HG02759 (cell line): ENCODE data around the gene RYR3.
A peak's percentile ranks its signal among the peaks of the same experiment; 100 is the strongest.

Source experiments
- ATAC-seq: cut with Tn5 transposase; IDR thresholded peaks from one replicate; pipeline ENCODE4 v1.9.1; 2021; ENCODE audit warnings: mild to moderate bottlenecking, moderate library complexity; ENCODE audit not compliant: unreplicated experiment

RYR3 gene

GRCh38 chr15:33693166-33693800 lies 382.5 kb downstream of the RYR3 start:
- ATAC-seq = no peak

- ATAC-seq = no peak
Observed at GRCh38 chr15:33698126-33698525, 387.4 kb downstream of the RYR3 start.

- no peak for ATAC-seq
Observed at GRCh38 chr15:33699145-33699544, 388.4 kb downstream of the RYR3 start.

- ATAC-seq = no peak
Observed at GRCh38 chr15:33699691-33700447, 389.1 kb downstream of the RYR3 start.

- peak; percentile 75 for ATAC-seq
Observed at GRCh38 chr15:33700695-33701303, 390.0 kb downstream of the RYR3 start.

- no peak for ATAC-seq
Observed at GRCh38 chr15:33701304-33701696, 390.5 kb downstream of the RYR3 start.

GRCh38 chr15:33706173-33706572 lies 395.4 kb downstream of the RYR3 start:
- ATAC-seq = no peak

GRCh38 chr15:33710748-33711147 lies 400.0 kb downstream of the RYR3 start:
- no peak for ATAC-seq

- no peak for ATAC-seq
Observed at GRCh38 chr15:33716025-33716424, 405.3 kb downstream of the RYR3 start.

- no peak for ATAC-seq
Observed at GRCh38 chr15:33720952-33721351, 410.2 kb downstream of the RYR3 start.

- peak; percentile 94 for ATAC-seq
Observed at GRCh38 chr15:33722005-33722672, 411.4 kb downstream of the RYR3 start.

GRCh38 chr15:33722673-33723015 lies 411.9 kb downstream of the RYR3 start:
- ATAC-seq = no peak

GRCh38 chr15:33724321-33725036 lies 413.7 kb downstream of the RYR3 start:
- ATAC-seq = no peak

GRCh38 chr15:33729653-33730052 lies 418.9 kb downstream of the RYR3 start:
- ATAC-seq = no peak

- no peak for ATAC-seq
Observed at GRCh38 chr15:33730815-33731214, 420.0 kb downstream of the RYR3 start.

- no peak for ATAC-seq
Observed at GRCh38 chr15:33735143-33735542, 424.4 kb downstream of the RYR3 start.

GRCh38 chr15:33735637-33736247 lies 425.0 kb downstream of the RYR3 start:
- no peak for ATAC-seq

- no peak for ATAC-seq
Observed at GRCh38 chr15:33737687-33738601, 427.2 kb downstream of the RYR3 start.

GRCh38 chr15:33738941-33739664 lies 428.3 kb downstream of the RYR3 start:
- no peak for ATAC-seq
